HepG2 (cell line): Measurements from ENCODE around the gene ANKRD62. TPM values are rescaled to one million over a fixed set of nuclear protein-coding genes. Genes with fewer than 3 reads are reported as not detected.

Source experiments
- ATAC-seq: fragments of 200-7000 bp; cut with Tn5 transposase; 3 replicates; pipeline ENCODE4 v1.9.1; 2020; ENCODE audit warnings: mild to moderate bottlenecking, moderate library complexity
- BruUV-seq: library from RNA; stranded (reverse); fragments of 400-500 nt; replicated peaks from 2 replicates; lab custom pipeline; 2021; lab: Mats Ljungman, UMichigan
- CTCF ChIA-PET: fragments of 300-600 bp; formaldehyde crosslinking; extraction: SDS; loops from one replicate; lab custom pipeline; 2021; ENCODE audit warnings: low total read pairs, inconsistent platforms, low intra/inter-chr PET ratio; lab: Yijun Ruan, JAX
- POLR2A ChIA-PET: fragments of 350-600 bp; sonication (Branson Sonifier 250); formaldehyde crosslinking; loops from one replicate; lab custom pipeline; 2020; ENCODE audit warnings: antibody characterized with exemption, inconsistent platforms; lab: Yijun Ruan, JAX
- DNase-seq: peaks from one replicate; pipeline ENCODE4 v3.0.0-alpha.2; 2015; ENCODE audit warnings: low spot score
- FAIRE-seq: peaks from 3 replicates; lab custom pipeline; 2011; peaks lifted over from hg19 to GRCh38; lab: Jason Lieb, UNC
- H2AFZ ChIP-seq: one replicate; pipeline ENCODE4 v1.6.1; 2011; ENCODE audit warnings: low read length, inconsistent platforms
- H3K27ac ChIP-seq: fragments of 300-600 bp; 3 replicates; pipeline ENCODE4 v1.8.0; 2011; ENCODE audit warnings: mixed run types, mild to moderate bottlenecking, mixed read lengths, low read length, inconsistent platforms; ENCODE audit not compliant: insufficient read depth; ENCODE audit errors: extremely low read length
- H3K27me3 ChIP-seq, 2 experiments: fragments of 200-600 bp in 1 of 2; 2 replicates in 1 of 2; 3 replicates in 1 of 2; pipeline versions ENCODE4 v1.6.0 to v1.8.0; 2011; ENCODE audit warnings: low read length in 2 of 2, mild to moderate bottlenecking in 2 of 2, moderate library complexity in 2 of 2, inconsistent platforms in 1 of 2; ENCODE audit not compliant: insufficient read depth in 2 of 2, control insufficient read depth in 1 of 2
- H3K36me3 ChIP-seq, 2 experiments: fragments of 200-600 bp in 1 of 2; replicated peaks in 1 of 2; 2 replicates in 1 of 2; 3 replicates in 1 of 2; pipeline versions ENCODE4 v1.5.1 to v1.8.0; 2011; ENCODE audit warnings: low read length in 2 of 2, inconsistent platforms in 1 of 2; ENCODE audit not compliant: insufficient read depth in 2 of 2, control insufficient read depth in 1 of 2
- H3K4me1 ChIP-seq: 2 replicates; pipeline ENCODE4 v1.5.1; 2012; ENCODE audit warnings: low read length, inconsistent platforms; ENCODE audit not compliant: insufficient read depth
- H3K4me2 ChIP-seq: 2 replicates; pipeline ENCODE4 v1.6.0; 2011; ENCODE audit warnings: low read depth, low read length, inconsistent platforms
- H3K4me3 ChIP-seq, 3 experiments: fragments of 200-600 bp in 1 of 3; sonication (generic), shearing (Covaris generic) in 1 of 3; replicated peaks in 1 of 3; 2 replicates each; pipeline ENCODE4 v1.5.1; 2011 to 2016; ENCODE audit warnings: low read length in 3 of 3, inconsistent platforms in 2 of 3, low read depth in 2 of 3, mild to moderate bottlenecking in 2 of 3, control low read depth in 1 of 3, mixed read lengths in 1 of 3; ENCODE audit not compliant: insufficient read depth in 1 of 3
- H3K79me2 ChIP-seq: one replicate; pipeline ENCODE4 v1.6.1; 2011; ENCODE audit warnings: low read length, inconsistent platforms; ENCODE audit not compliant: insufficient read depth
- H3K9ac ChIP-seq: 2 replicates; pipeline ENCODE4 v1.6.0; 2011; ENCODE audit warnings: mild to moderate bottlenecking, low read depth, low read length, inconsistent platforms; ENCODE audit not compliant: insufficient read depth
- H3K9me3 ChIP-seq: 2 replicates; pipeline ENCODE4 v1.5.1; 2012; ENCODE audit warnings: mild to moderate bottlenecking, low read length
- H4K20me1 ChIP-seq: 2 replicates; pipeline ENCODE4 v1.6.0; 2011; ENCODE audit warnings: inconsistent platforms, mild to moderate bottlenecking, low read length, moderate library complexity; ENCODE audit not compliant: insufficient read depth
- HCFC1 ChIP-seq: fragments of 150-350 bp; IDR thresholded peaks from 2 replicates; pipeline ENCODE4 v1.6.1; 2014; ENCODE audit warnings: low read depth, low read length
- JDP2 ChIP-seq: sonication (generic); formaldehyde crosslinking; IDR thresholded peaks from 2 replicates; pipeline ENCODE4 v1.8.1; 2022; ENCODE audit warnings: missing genetic modification reagents, borderline replicate concordance
- KDM6A ChIP-seq: IDR thresholded peaks from 2 replicates; pipeline ENCODE4 v1.6.1; 2016; ENCODE audit warnings: low read depth
- MED1 ChIP-seq: sonication (generic); formaldehyde crosslinking; IDR thresholded peaks from 2 replicates; pipeline ENCODE4 v1.4.0; 2020; ENCODE audit warnings: missing genetic modification reagents
- PAX8 ChIP-seq: sonication (generic); formaldehyde crosslinking; IDR thresholded peaks from 2 replicates; pipeline ENCODE4 v1.8.0; 2022; ENCODE audit warnings: mild to moderate bottlenecking, missing genetic modification reagents, borderline replicate concordance
- SALL1 ChIP-seq: sonication (generic); formaldehyde crosslinking; IDR thresholded peaks from 2 replicates; pipeline ENCODE4 v1.8.0; 2022; ENCODE audit warnings: mild to moderate bottlenecking, missing genetic modification reagents
- ZFP90 ChIP-seq: sonication (generic); formaldehyde crosslinking; IDR thresholded peaks from 2 replicates; pipeline ENCODE4 v1.8.0; 2022; ENCODE audit warnings: missing genetic modification reagents, mild to moderate bottlenecking, inconsistent platforms, borderline replicate concordance
- ZNF12 ChIP-seq: sonication (generic); formaldehyde crosslinking; IDR thresholded peaks from 2 replicates; pipeline ENCODE4 v1.5.0; 2020; ENCODE audit warnings: missing genetic modification reagents
- ZNF30 ChIP-seq: sonication (generic); formaldehyde crosslinking; IDR thresholded peaks from 2 replicates; pipeline ENCODE4 v1.5.0; 2020; ENCODE audit warnings: mild to moderate bottlenecking, missing genetic modification reagents
- ZNF34 ChIP-seq: sonication (generic); formaldehyde crosslinking; IDR thresholded peaks from 2 replicates; pipeline ENCODE4 v1.4.0; 2020; ENCODE audit warnings: mild to moderate bottlenecking, missing genetic modification reagents, borderline replicate concordance
- ZNF547 ChIP-seq: sonication (generic); formaldehyde crosslinking; IDR thresholded peaks from 2 replicates; pipeline ENCODE4 v1.5.1; 2020; ENCODE audit warnings: mild to moderate bottlenecking, missing genetic modification reagents
- ZNF605 ChIP-seq: sonication (generic); formaldehyde crosslinking; IDR thresholded peaks from 2 replicates; pipeline ENCODE4 v1.8.0; 2022; ENCODE audit warnings: mild to moderate bottlenecking, missing genetic modification reagents
- WGBS: methylation state at CpG from one replicate; pipeline ENCODE4 v1.1.6; 2017; ENCODE audit warnings: low lambda C conversion rate; 5-methylcytosine and 5-hydroxymethylcytosine counted together
- in situ Hi-C: cut with HindIII; loops from 2 replicates; pipeline ENCODE4 v1.10.0; 2017; ENCODE audit warnings: low pct_unique_long_range_greater_than_20kb; ENCODE audit not compliant: extremely low pct_ligation_motif_present
- intact Hi-C: fragments of 100-400 bp; cut with micrococcal nuclease; formaldehyde crosslinking; loops from one replicate; pipeline ENCODE4 v1.10.0; 2022; ENCODE audit not compliant: unreplicated experiment
- polyA plus RNA-seq, 8 experiments: library from polyadenylated mRNA; depleted of rRNA in 3 of 8; stranded (reverse) in 7 of 8; unstranded in 1 of 8; fragments of >200 nt; fragmentation: Illumina TruSeq in 4 of 8; extraction: Trizol in 4 of 8; gene quantifications; 2 replicates each; pipeline versions ENCODE4 v1.2.1 to v1.2.3, GENCODE V29; 2011 to 2016; ENCODE audit warnings: low read depth in 4 of 8, missing spikeins in 1 of 8, mixed read lengths in 1 of 8; ENCODE audit not compliant: insufficient read depth in 1 of 8
- total RNA-seq, 5 experiments: library from RNA; depleted of rRNA; stranded (reverse); fragments of >200 nt; fragmentation: Illumina TruSeq; extraction: Trizol; gene quantifications; 2 replicates each; pipeline ENCODE4 v1.2.3, GENCODE V29; 2016; ENCODE audit warnings: low read depth in 1 of 5
- TF ChIP-seq, protein P1 (sequence below): IDR thresholded peaks from 2 replicates; pipeline ENCODE4 v1.6.1; 2016; ENCODE audit warnings: missing compliant biosample characterization, missing genetic modification reagents, borderline replicate concordance

Gene ANKRD62
- total and polyA plus RNA-seq, 2 of the 13 experiments (the other 11 are each of a cell fraction or from before 2014, with no cell fraction given) = not detected

DNA sequence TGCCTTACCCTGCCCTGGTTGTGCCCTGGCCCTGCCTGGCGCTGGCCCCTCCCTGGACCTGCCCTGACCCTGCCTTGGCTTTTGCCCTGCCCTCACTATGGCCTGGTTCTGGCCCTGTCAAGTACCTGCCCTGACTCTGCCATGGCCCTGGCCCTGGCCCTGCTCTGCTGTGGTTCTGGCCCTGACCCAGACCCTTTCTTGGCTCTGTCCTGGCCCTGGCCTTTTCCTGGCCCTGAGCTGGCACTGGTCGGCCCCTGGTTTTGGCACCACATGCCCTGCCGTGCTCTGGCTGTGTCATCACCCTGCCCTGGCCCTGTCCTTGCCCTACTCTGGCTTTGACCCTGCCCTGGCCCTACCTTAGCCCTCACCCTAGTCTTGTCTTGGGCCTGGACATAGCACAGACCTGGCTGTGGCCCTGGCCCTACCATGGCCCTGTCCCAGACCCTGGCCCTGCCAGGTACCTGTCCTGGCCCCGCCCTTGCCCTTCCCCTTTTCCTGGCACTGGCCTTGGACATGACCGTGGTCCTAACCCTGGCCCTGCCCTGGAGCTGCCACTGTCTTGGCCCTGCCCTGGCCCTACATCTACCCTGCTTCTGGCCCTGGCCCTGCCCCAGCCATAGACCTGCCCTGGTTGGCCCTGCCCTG, 4.8 kb upstream of the ANKRD62 start:
- Histone ChIP-seq H3K4me1 (no peaks in the 10 kb centered on the region), H4K20me1 (no peaks in the 10 kb centered on the region), H3K27me3 (peaks cover 0 to 7% of the 10 kb centered on the region in 2 experiments; a peak in 1 of 5 replicates), H2AFZ (no peak overlapping the region), H3K27ac (no peak overlapping the region), H3K4me3 (no peak overlapping the region), H3K79me2 (no peaks in the 10 kb centered on the region), H3K4me2 (no peak overlapping the region), H3K9ac (no peak overlapping the region), H3K9me3 (no peaks in the 10 kb centered on the region), H3K36me3 (no peaks in the 10 kb centered on the region)
- DNase-seq = no peak
- no peak for ATAC-seq
- POLR2A ChIA-PET = no interaction called here
- in situ Hi-C loops (no loop called here), intact Hi-C loops (no loop called here)
- no TSS peak for BruUV-seq
- TF ChIP-seq HCFC1 (no peak), SALL1 (CRISPR knock-in tag) (no peak), ZNF605 (no peak), ZFP90 (CRISPR knock-in tag) (no peak), ZNF547 (CRISPR knock-in tag) (no peak), JDP2 (CRISPR knock-in tag) (no peak), KDM6A (CRISPR knock-in tag) (no peak), ZNF30 (CRISPR knock-in tag) (no peak), ZNF34 (no peak), PAX8 (CRISPR knock-in tag) (no peak), MED1 (no peak), ZNF12 (no peak)
- TF ChIP-seq, protein P1, sequence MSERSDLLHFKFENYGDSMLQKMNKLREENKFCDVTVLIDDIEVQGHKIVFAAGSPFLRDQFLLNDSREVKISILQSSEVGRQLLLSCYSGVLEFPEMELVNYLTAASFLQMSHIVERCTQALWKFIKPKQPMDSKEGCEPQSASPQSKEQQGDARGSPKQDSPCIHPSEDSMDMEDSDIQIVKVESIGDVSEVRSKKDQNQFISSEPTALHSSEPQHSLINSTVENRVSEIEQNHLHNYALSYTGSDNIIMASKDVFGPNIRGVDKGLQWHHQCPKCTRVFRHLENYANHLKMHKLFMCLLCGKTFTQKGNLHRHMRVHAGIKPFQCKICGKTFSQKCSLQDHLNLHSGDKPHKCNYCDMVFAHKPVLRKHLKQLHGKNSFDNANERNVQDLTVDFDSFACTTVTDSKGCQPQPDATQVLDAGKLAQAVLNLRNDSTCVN = no peak
- WGBS = 0% methylated on average over 5 of the region's 5 CpGs
- CTCF ChIA-PET = no interaction called here
- FAIRE-seq = no peak
